ENCODE data around the gene CYP21A2.

The CYP21A2 gene

GRCh38 chr6:32073613-32074012 lies 35.4 kb downstream of the CYP21A2 start:
- no peak for DNase-seq (ENCODE audit: low read depth in 2 of 2)
- H3K4me3 ChIP-seq (replicated peaks in 1 of 2; ENCODE audit: low read depth in 2 of 2, low read length in 2 of 2): no peak overlapping the region
- TF ChIP-seq CTCF (IDR thresholded peaks at IDR 0.05; ENCODE audit: low read depth, low read length): no peak

GRCh38 chr6:32074996-32075532 lies 36.8 kb downstream of the CYP21A2 start:
- TF ChIP-seq CTCF (IDR thresholded peaks at IDR 0.05; ENCODE audit: low read depth, low read length): no peak
- H3K4me3 ChIP-seq (replicated peaks in 1 of 2; ENCODE audit: low read depth in 2 of 2, low read length in 2 of 2): no peak overlapping the region
- no peak for DNase-seq (ENCODE audit: low read depth in 2 of 2)

- no peak for TF ChIP-seq CTCF (IDR thresholded peaks at IDR 0.05; ENCODE audit: low read depth, low read length)
- H3K4me3 ChIP-seq (replicated peaks in 1 of 2; ENCODE audit: low read depth in 2 of 2, low read length in 2 of 2): no peak overlapping the region
- DNase-seq (ENCODE audit: low read depth in 2 of 2): peak in 1 of 2 donors; percentile 31
Measured at GRCh38 chr6:32075781-32076180, 37.6 kb downstream of the CYP21A2 start.

GRCh38 chr6:32076321-32076809 lies 38.1 kb downstream of the CYP21A2 start:
- no peak overlapping the region for H3K4me3 ChIP-seq (replicated peaks in 1 of 2; ENCODE audit: low read depth in 2 of 2, low read length in 2 of 2)
- TF ChIP-seq CTCF (IDR thresholded peaks at IDR 0.05; ENCODE audit: low read depth, low read length): no peak
- peak; percentile 82 to 94 for DNase-seq (ENCODE audit: low read depth in 2 of 2)

- no peak overlapping the region for H3K4me3 ChIP-seq (replicated peaks in 1 of 2; ENCODE audit: low read depth in 2 of 2, low read length in 2 of 2)
- DNase-seq (ENCODE audit: low read depth in 2 of 2): no peak
- TF ChIP-seq CTCF (IDR thresholded peaks at IDR 0.05; ENCODE audit: low read depth, low read length): no peak
Measured at GRCh38 chr6:32079566-32080290, 41.5 kb downstream of the CYP21A2 start.

- H3K4me3 ChIP-seq (replicated peaks in 1 of 2; ENCODE audit: low read depth in 2 of 2, low read length in 2 of 2): no peak overlapping the region
- peak; percentile 91 to 93 for DNase-seq (ENCODE audit: low read depth in 2 of 2)
- TF ChIP-seq CTCF (IDR thresholded peaks at IDR 0.05; ENCODE audit: low read depth, low read length): no peak
Measured at GRCh38 chr6:32081168-32081990, 43.2 kb downstream of the CYP21A2 start.
